Omental fat pad (tissue), 4 donors: ENCODE measurements around the gene SLC24A4. TPM values are rescaled to one million over a fixed set of nuclear protein-coding genes. Genes with fewer than 3 reads are reported as not detected.

ENCODE experiments used
- ATAC-seq: fragments of 150-250 bp; one replicate; pipeline ENCODE4 v1.9.1; 2016; ENCODE audit warnings: mild to moderate bottlenecking, moderate library complexity; ENCODE audit not compliant: low FRiP score
- DNase-seq: peaks from one replicate; pipeline ENCODE4 v3.0.0-alpha.2; 2019; ENCODE audit warnings: low spot score
- CTCF ChIP-seq, 3 donors: fragments of 450-650 bp; IDR thresholded peaks; one replicate each; pipeline ENCODE4 v1.5.1; 2016 to 2017; ENCODE audit warnings: antibody characterized with exemption in 3 of 3, mild to moderate bottlenecking in 3 of 3, moderate library complexity in 2 of 3
- total RNA-seq, 4 donors: library from RNA; depleted of rRNA; stranded (reverse); fragments of >200 nt; gene quantifications; one replicate each; pipeline ENCODE4 v1.1.0, GENCODE V29; 2016

Gene SLC24A4
- total RNA-seq, 4 donors from 2014 or later: 0.48 to 2.2 (median 0.79) TPM

GRCh38 chr14:92506231-92506630 is 183.3 kb downstream of the SLC24A4 start:
- TF ChIP-seq CTCF (IDR thresholded peaks at IDR 0.05): no peak
- DNase-seq: no peak
- no peak for ATAC-seq

GRCh38 chr14:92507174-92507768 is 184.3 kb downstream of the SLC24A4 start:
- no peak for ATAC-seq
- DNase-seq: no peak
- TF ChIP-seq CTCF (IDR thresholded peaks at IDR 0.05): no peak

GRCh38 chr14:92510972-92511371 is 188.0 kb downstream of the SLC24A4 start:
- TF ChIP-seq CTCF (IDR thresholded peaks at IDR 0.05): no peak
- ATAC-seq (no peak), DNase-seq (no peak)

GRCh38 chr14:92511453-92512238 is 188.7 kb downstream of the SLC24A4 start:
- TF ChIP-seq CTCF (IDR thresholded peaks at IDR 0.05): no peak
- ATAC-seq: peak; percentile 73
- DNase-seq: no peak

DNA sequence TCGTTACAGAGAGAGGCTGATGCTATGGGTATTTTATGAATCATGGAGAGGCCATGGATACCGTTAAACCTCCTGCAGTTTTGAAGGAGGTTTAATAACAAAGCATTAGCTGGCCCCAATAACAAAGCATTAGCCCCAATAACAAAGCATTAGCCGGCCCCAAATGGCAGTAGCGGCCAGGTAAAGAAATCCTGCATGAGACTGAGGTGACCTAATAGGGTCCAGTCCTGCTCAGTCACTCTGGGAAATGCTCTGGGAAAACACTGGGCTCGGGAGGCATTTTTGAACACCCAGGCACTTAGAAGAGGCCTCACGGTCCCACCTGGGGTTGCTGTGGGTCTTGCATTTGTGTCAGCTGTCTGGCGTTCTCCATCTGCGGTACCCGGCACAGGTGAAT is 189.8 kb downstream of the SLC24A4 start:
- TF ChIP-seq CTCF (IDR thresholded peaks at IDR 0.05): no peak
- DNase-seq (no peak), ATAC-seq (no peak)

DNA sequence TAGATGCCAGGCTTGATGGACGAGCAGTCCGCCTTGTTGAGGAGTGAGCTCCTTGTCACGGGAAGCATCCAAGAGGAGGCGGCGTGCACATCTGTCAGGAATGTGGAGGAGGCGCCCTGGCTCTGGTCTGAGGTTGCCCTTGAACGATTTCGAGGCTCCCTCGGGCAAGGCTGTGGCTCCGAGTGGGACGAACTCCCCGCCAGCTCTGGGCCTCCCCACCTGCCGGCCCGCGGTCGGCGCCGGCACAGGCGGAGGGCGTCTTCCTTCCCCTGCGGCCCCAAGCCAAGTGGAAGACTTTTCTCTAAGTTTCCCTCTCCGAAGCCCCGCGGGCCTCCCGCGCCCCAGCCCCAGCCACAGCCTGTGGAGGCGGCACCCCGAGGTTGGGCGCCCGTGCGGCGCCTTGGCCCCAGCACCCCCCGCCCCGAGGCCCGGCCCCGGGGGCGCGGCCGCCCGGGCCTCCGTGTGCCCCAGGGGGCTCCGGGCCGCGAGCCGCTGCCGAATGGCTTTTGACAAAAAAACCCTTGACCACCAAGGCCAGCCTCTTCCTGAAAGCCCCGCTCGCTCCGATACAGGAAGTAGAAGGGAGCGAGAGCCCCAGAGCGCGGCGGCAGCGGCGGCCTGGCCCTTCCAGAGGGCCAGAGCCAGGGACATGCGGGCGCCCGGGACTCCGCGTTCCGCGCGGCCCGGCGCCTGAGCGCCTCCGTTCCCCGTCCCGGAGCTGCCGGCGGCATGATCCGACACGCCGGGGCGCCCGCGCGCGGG is 190.4 kb downstream of the SLC24A4 start, which contains the start of gene RIN3:
RIN3 (plus strand) TSS at position 578 of the 762 bp plus-strand sequence; CDS start at position 730, 152 bp downstream.
- TF ChIP-seq CTCF (IDR thresholded peaks at IDR 0.05): no peak
- DNase-seq: no peak
- ATAC-seq: peak; percentile 34
